Measurements from ENCODE around the gene NRXN3. TPM values are rescaled to one million over a fixed set of nuclear protein-coding genes. Genes with fewer than 3 reads are reported as not detected.

Gene NRXN3
- total RNA-seq, 1 experiment from 2014 or later = not detected

- TF ChIP-seq TCF7L2 (IDR thresholded peaks at IDR 0.05; ENCODE audit: low read depth, low read length) (no peak), SIN3A (IDR thresholded peaks at IDR 0.05; ENCODE audit: borderline replicate concordance, insufficient read depth, low read depth, low read length) (no peak), REST (IDR thresholded peaks at IDR 0.05; ENCODE audit: insufficient read depth in 1 of 2, low read depth in 2 of 2, low read length in 1 of 2) (no peak), CTCF (IDR thresholded peaks at IDR 0.05) (no peak), POLR2AphosphoS5 (IDR thresholded peaks at IDR 0.05; ENCODE audit: low read depth, low read length) (no peak)
- Histone ChIP-seq H3K4me3 (ENCODE audit: low read depth in 2 of 2, low read length in 2 of 2) (no peak overlapping the region), H3K36me3 (ENCODE audit: control insufficient read depth, insufficient read depth, low read length) (no peaks in the 10 kb centered on the region), H3K4me1 (ENCODE audit: control insufficient read depth, insufficient read depth, low read length) (no peaks in the 10 kb centered on the region), H3K27ac (ENCODE audit: low read length) (no peak overlapping the region), H3K27me3 (ENCODE audit: control insufficient read depth, insufficient read depth, low read length) (no peaks in the 10 kb centered on the region), H3K9me3 (ENCODE audit: control insufficient read depth, insufficient read depth, low read depth, low read length) (no peaks in the 10 kb centered on the region)
- DNase-seq (ENCODE audit: low read depth, low spot score) = no peak
- no TSS peak for BruUV-seq (replicated peaks)
- CTCF ChIA-PET = no interaction called here
- no peak for ATAC-seq
- in situ Hi-C loops (cut with HindIII; ENCODE audit: low pct_unique_long_range_greater_than_20kb, low sequenced_read_pairs) = no loop called here
- POLR2A ChIA-PET = no interaction called here
- intact Hi-C loops (cut with micrococcal nuclease; ENCODE audit: unreplicated experiment) = no loop called here
These were observed 1734.3 kb downstream of the NRXN3 start for GRCh38 chr14:79904497-79904896.

GRCh38 chr14:79906994-79907393, 1736.8 kb downstream of the NRXN3 start:
- intact Hi-C loops (cut with micrococcal nuclease; ENCODE audit: unreplicated experiment) = no loop called here
- POLR2A ChIA-PET = no interaction called here
- no peak overlapping the region for H3K4me3 ChIP-seq (ENCODE audit: low read depth in 2 of 2, low read length in 2 of 2)
- no peaks in the 10 kb centered on the region for H3K4me1 ChIP-seq (ENCODE audit: control insufficient read depth, insufficient read depth, low read length)
- DNase-seq (ENCODE audit: low read depth, low spot score) (no peak), ATAC-seq (no peak)
- TF ChIP-seq TCF7L2 (IDR thresholded peaks at IDR 0.05; ENCODE audit: low read depth, low read length) = no peak
- no peak for TF ChIP-seq REST (IDR thresholded peaks at IDR 0.05; ENCODE audit: insufficient read depth in 1 of 2, low read depth in 2 of 2, low read length in 1 of 2)
- no peak for TF ChIP-seq POLR2AphosphoS5 (IDR thresholded peaks at IDR 0.05; ENCODE audit: low read depth, low read length)
- CTCF ChIA-PET = no interaction called here
- H3K27me3 ChIP-seq (ENCODE audit: control insufficient read depth, insufficient read depth, low read length) = no peaks in the 10 kb centered on the region
- H3K9me3 ChIP-seq (ENCODE audit: control insufficient read depth, insufficient read depth, low read depth, low read length) = no peaks in the 10 kb centered on the region
- in situ Hi-C loops (cut with HindIII; ENCODE audit: low pct_unique_long_range_greater_than_20kb, low sequenced_read_pairs) = no loop called here
- no TSS peak for BruUV-seq (replicated peaks)
- H3K27ac ChIP-seq (ENCODE audit: low read length) = no peak overlapping the region
- H3K36me3 ChIP-seq (ENCODE audit: control insufficient read depth, insufficient read depth, low read length) = no peaks in the 10 kb centered on the region

Data from Panc1 (cell line).